IMR-90 (cell line): ENCODE results near the gene RRM1. TPM values are rescaled to one million over a fixed set of nuclear protein-coding genes. Genes with fewer than 3 reads are reported as not detected.

Experiments
- ATAC-seq: fragments of 200-7000 bp; cut with Tn5 transposase; 2 replicates; pipeline ENCODE4 v1.9.1; 2020; ENCODE audit warnings: low read depth, mild to moderate bottlenecking, moderate library complexity
- BruUV-seq: library from RNA; stranded (reverse); fragments of 400-500 nt; replicated peaks from 2 replicates; lab custom pipeline; 2021; lab: Mats Ljungman, UMichigan
- CTCF ChIA-PET: fragments of 300-600 bp; formaldehyde crosslinking; extraction: SDS; loops from one replicate; lab custom pipeline; 2021; ENCODE audit warnings: antibody characterized with exemption; lab: Yijun Ruan, JAX
- POLR2A ChIA-PET: fragments of 300-600 bp; sonication (Branson Sonifier 250); formaldehyde crosslinking; loops from one replicate; lab custom pipeline; 2022; ENCODE audit warnings: antibody characterized with exemption; ENCODE audit not compliant: unreplicated experiment; lab: Charles Lee
- DNase-seq: peaks from one replicate; pipeline ENCODE4 v3.0.0; 2013
- H2AFZ ChIP-seq: replicated peaks from 2 replicates; pipeline ENCODE3; 2013; ENCODE audit warnings: low read length, mild to moderate bottlenecking; ENCODE audit not compliant: poor library complexity
- H2AK5ac ChIP-seq: 2 replicates; pipeline ENCODE4 v1.6.1; 2013; ENCODE audit warnings: low read depth, low read length, inconsistent platforms
- H2AK9ac ChIP-seq: replicated peaks from 2 replicates; pipeline ENCODE3; 2013; ENCODE audit warnings: mild to moderate bottlenecking, low read depth, low read length, moderate library complexity; ENCODE audit not compliant: poor library complexity
- H2BK120ac ChIP-seq: 2 replicates; pipeline ENCODE4 v1.6.1; 2013; ENCODE audit warnings: low read depth, low read length, inconsistent platforms
- H2BK15ac ChIP-seq: 3 replicates; pipeline ENCODE4 v1.6.1; 2013; ENCODE audit warnings: low read depth, low read length, inconsistent platforms
- H2BK20ac ChIP-seq: 2 replicates; pipeline ENCODE4 v1.6.1; 2013; ENCODE audit warnings: low read depth, mild to moderate bottlenecking, inconsistent platforms, low read length, moderate library complexity
- H2BK5ac ChIP-seq: 2 replicates; pipeline ENCODE4 v1.6.1; 2013; ENCODE audit warnings: mild to moderate bottlenecking, low read depth, low read length, inconsistent platforms; ENCODE audit not compliant: poor library complexity, severe bottlenecking
- H3K14ac ChIP-seq: replicated peaks from 2 replicates; pipeline ENCODE4 v1.6.1; 2013; ENCODE audit warnings: low read depth, low read length, inconsistent platforms
- H3K18ac ChIP-seq: 2 replicates; pipeline ENCODE4 v1.6.1; 2013; ENCODE audit warnings: low read depth, low read length, control low read depth
- H3K23ac ChIP-seq: 2 replicates; pipeline ENCODE4 v1.6.1; 2013; ENCODE audit warnings: low read depth, low read length, inconsistent platforms
- H3K27ac ChIP-seq: 2 replicates; pipeline ENCODE4 v1.5.1; 2013; ENCODE audit warnings: mild to moderate bottlenecking, control low read depth, low read length; ENCODE audit not compliant: insufficient read depth
- H3K27me3 ChIP-seq: 2 replicates; pipeline ENCODE4 v1.6.1; 2013; ENCODE audit warnings: low read length; ENCODE audit not compliant: control insufficient read depth, insufficient read depth
- H3K36me3 ChIP-seq: 2 replicates; pipeline ENCODE4 v1.6.1; 2013; ENCODE audit warnings: low read length, mixed read lengths; ENCODE audit not compliant: control insufficient read depth, insufficient read depth
- H3K4ac ChIP-seq: 2 replicates; pipeline ENCODE4 v1.6.1; 2013; ENCODE audit warnings: low read depth, low read length, inconsistent platforms
- H3K4me1 ChIP-seq: 2 replicates; pipeline ENCODE4 v1.6.1; 2013; ENCODE audit warnings: low read length, mixed read lengths; ENCODE audit not compliant: control insufficient read depth, insufficient read depth
- H3K4me2 ChIP-seq: 2 replicates; pipeline ENCODE4 v1.6.1; 2013; ENCODE audit warnings: low read depth, mild to moderate bottlenecking, control low read depth, low read length, moderate library complexity
- H3K4me3 ChIP-seq: 2 replicates; pipeline ENCODE4 v1.5.1; 2013; ENCODE audit warnings: low read depth, mild to moderate bottlenecking, control low read depth, low read length, moderate library complexity; ENCODE audit not compliant: insufficient read depth
- H3K56ac ChIP-seq: 2 replicates; pipeline ENCODE4 v1.6.1; 2013; ENCODE audit warnings: low read length, inconsistent platforms; ENCODE audit not compliant: insufficient read depth; ENCODE audit errors: extremely low read depth
- H3K79me1 ChIP-seq, 2 experiments: 2 replicates each; pipeline ENCODE4 v1.6.1; 2013; ENCODE audit warnings: low read length in 2 of 2, inconsistent platforms in 1 of 2, low read depth in 1 of 2
- H3K9ac ChIP-seq: 2 replicates; pipeline ENCODE4 v1.6.1; 2013; ENCODE audit warnings: low read depth, low read length, control low read depth
- H3K9me1 ChIP-seq: 2 replicates; pipeline ENCODE4 v1.6.1; 2013; ENCODE audit warnings: low read length, inconsistent platforms; ENCODE audit not compliant: insufficient read depth
- H3K9me3 ChIP-seq: 2 replicates; pipeline ENCODE4 v1.6.1; 2013; ENCODE audit warnings: low read length; ENCODE audit not compliant: control insufficient read depth, insufficient read depth
- H4K20me1 ChIP-seq: 2 replicates; pipeline ENCODE4 v1.6.1; 2013; ENCODE audit warnings: low read length, inconsistent platforms; ENCODE audit not compliant: insufficient read depth
- H4K5ac ChIP-seq: 2 replicates; pipeline ENCODE4 v1.6.1; 2013; ENCODE audit warnings: mild to moderate bottlenecking, low read depth, low read length, control low read depth
- H4K8ac ChIP-seq, 2 experiments: 2 replicates each; pipeline ENCODE4 v1.6.1; 2013; ENCODE audit warnings: low read depth in 2 of 2, low read length in 2 of 2, control low read depth in 1 of 2, inconsistent platforms in 1 of 2
- H4K91ac ChIP-seq: 2 replicates; pipeline ENCODE4 v1.6.1; 2013; ENCODE audit warnings: low read depth, low read length, inconsistent platforms; ENCODE audit not compliant: insufficient read depth
- BHLHE40 ChIP-seq: fragments of 150-350 bp; IDR thresholded peaks from 2 replicates; pipeline ENCODE4 v1.6.1; 2016; ENCODE audit warnings: mild to moderate bottlenecking, low read depth, low read length
- CEBPB ChIP-seq: IDR thresholded peaks from 2 replicates; pipeline ENCODE4 v1.6.1; 2012; ENCODE audit warnings: low read depth, low read length, improper control_type of control experiment
- CHD1 ChIP-seq: IDR thresholded peaks from 2 replicates; pipeline ENCODE4 v1.6.1; 2012; ENCODE audit warnings: low read depth, low read length, improper control_type of control experiment
- FOS ChIP-seq: fragments of 150-350 bp; IDR thresholded peaks from 2 replicates; pipeline ENCODE4 v1.6.1; 2016; ENCODE audit warnings: low read depth, low read length
- MAFK ChIP-seq: IDR thresholded peaks from 2 replicates; pipeline ENCODE4 v1.6.1; 2012; ENCODE audit warnings: low read depth, low read length, improper control_type of control experiment
- MAZ ChIP-seq: IDR thresholded peaks from 2 replicates; pipeline ENCODE4 v1.6.1; 2012; ENCODE audit warnings: low read depth, mild to moderate bottlenecking, low read length, improper control_type of control experiment, moderate library complexity, borderline replicate concordance
- MXI1 ChIP-seq: IDR thresholded peaks from 2 replicates; pipeline ENCODE4 v1.6.1; 2012; ENCODE audit warnings: low read depth, mild to moderate bottlenecking, low read length, moderate library complexity, borderline replicate concordance
- NFE2L2 ChIP-seq: fragments of 150-350 bp; IDR thresholded peaks from 2 replicates; pipeline ENCODE4 v1.6.1; 2016; ENCODE audit warnings: low read depth, mild to moderate bottlenecking, low read length
- POLR2A ChIP-seq: IDR thresholded peaks from 2 replicates; pipeline ENCODE4 v1.6.1; 2012; ENCODE audit warnings: mild to moderate bottlenecking, low read depth, low read length
- RAD21 ChIP-seq: IDR thresholded peaks from 2 replicates; pipeline ENCODE4 v1.6.1; 2012; ENCODE audit warnings: low read length, improper control_type of control experiment
- RCOR1 ChIP-seq: IDR thresholded peaks from 2 replicates; pipeline ENCODE4 v1.6.1; 2012; ENCODE audit warnings: mild to moderate bottlenecking, low read length, improper control_type of control experiment; ENCODE audit not compliant: insufficient replicate concordance
- RFX5 ChIP-seq: IDR thresholded peaks from 2 replicates; pipeline ENCODE4 v1.8.0; 2012; ENCODE audit warnings: low read depth, mild to moderate bottlenecking, low read length, moderate library complexity
- SMC3 ChIP-seq: fragments of 150-350 bp; IDR thresholded peaks from 2 replicates; pipeline ENCODE4 v1.6.1; 2016; ENCODE audit warnings: low read depth, mild to moderate bottlenecking, antibody characterized with exemption, low read length, moderate library complexity
- WGBS, 2 experiments: methylation state at CpG; one replicate each; pipeline versions ENCODE4 v1.1.5 to v1.1.7; 2013; ENCODE audit warnings: missing lambda C conversion rate in 2 of 2; ENCODE audit not compliant: insufficient read length in 1 of 2; ENCODE audit errors: extremely low coverage in 2 of 2; 5-methylcytosine and 5-hydroxymethylcytosine counted together
- dilution Hi-C: fragments of 300-500 bp; cut with HindIII; formaldehyde crosslinking; loops from one replicate; pipeline ENCODE4 v1.14.3; 2018; ENCODE audit warnings: low sequenced_read_pairs; ENCODE audit not compliant: unreplicated experiment
- in situ Hi-C: fragments of 300-500 bp; cut with MboI; formaldehyde crosslinking; loops from 3 replicates; pipeline ENCODE4 v1.14.3; 2019; ENCODE audit warnings: low sequenced_read_pairs, inconsistent platforms, mixed read lengths
- intact Hi-C: fragments of 100-400 bp; cut with micrococcal nuclease; formaldehyde crosslinking; loops from 2 replicates; pipeline ENCODE4 v1.10.0; 2022
- polyA plus RNA-seq, 3 experiments: library from polyadenylated mRNA; depleted of rRNA; stranded (reverse); fragments of >200 nt; gene quantifications; 2 replicates each; pipeline ENCODE4 v1.2.3, GENCODE V29; 2012; ENCODE audit warnings: low replicate concordance in 1 of 3
- total RNA-seq: library from RNA; depleted of rRNA; stranded (reverse); fragments of >200 nt; gene quantifications from 2 replicates; pipeline ENCODE4 v1.2.3, GENCODE V29; 2012
- TF ChIP-seq, protein P1 (sequence below): conservative IDR thresholded peaks from 2 replicates; pipeline ENCODE4 v1.5.1; 2012; ENCODE audit warnings: mild to moderate bottlenecking, low read depth, low read length, improper control_type of control experiment
- TF ChIP-seq, protein P2 (sequence below): fragments of 150-350 bp; IDR thresholded peaks from 2 replicates; pipeline ENCODE4 v1.6.1; 2016; ENCODE audit warnings: low read depth, mild to moderate bottlenecking, low read length, moderate library complexity, borderline replicate concordance
- TF ChIP-seq, protein P3 (sequence below): fragments of 150-350 bp; IDR thresholded peaks from 2 replicates; pipeline ENCODE4 v1.6.1; 2017; ENCODE audit warnings: mild to moderate bottlenecking, antibody characterized with exemption, low read length, low read depth

RRM1 gene
- total and polyA plus RNA-seq, 2 of the 4 experiments (the other 2 are of a cell fraction), result 55.1 to 183 TPM

DNA sequence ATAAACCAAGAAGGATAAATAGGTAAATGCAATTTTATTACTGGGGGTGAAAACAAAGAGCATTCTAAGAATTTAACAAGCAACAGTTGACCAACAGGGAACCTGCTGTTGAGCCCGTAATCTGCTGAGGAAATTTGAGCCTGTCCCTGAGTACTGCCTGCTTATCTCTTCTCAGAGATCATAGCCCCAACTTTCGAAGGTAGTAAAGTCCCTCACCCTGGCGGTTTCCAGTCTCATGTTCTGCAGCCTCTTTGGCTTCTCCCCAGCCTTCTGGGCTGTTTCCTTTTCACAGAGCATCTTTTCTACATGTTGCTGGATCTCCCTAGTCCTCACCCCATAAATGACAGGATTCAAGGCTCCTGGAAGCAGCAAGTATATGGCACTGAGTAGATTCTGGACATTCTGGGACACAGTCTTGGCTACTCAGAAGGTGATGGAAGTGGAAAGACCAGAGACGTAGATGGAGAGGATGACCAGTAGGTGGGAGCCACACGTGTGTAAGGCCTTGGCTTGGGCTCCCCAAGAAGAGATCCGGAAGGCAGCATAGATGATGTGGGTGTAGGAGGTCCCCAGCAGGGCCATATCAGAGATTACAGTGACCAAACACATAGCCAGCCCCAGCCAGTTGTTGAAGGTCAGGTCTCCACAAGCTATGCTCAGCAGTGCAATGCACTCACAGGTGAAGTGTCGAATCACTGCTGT, 51.6 kb downstream of the RRM1 start:
- H4K91ac ChIP-seq, result no peak overlapping the region
- no peak overlapping the region for H3K18ac ChIP-seq
- TF ChIP-seq MAZ (no peak), CHD1 (no peak), MXI1 (no peak), RCOR1 (no peak), NFE2L2 (no peak), BHLHE40 (no peak), CEBPB (no peak), POLR2A (no peak), RAD21 (no peak), RFX5 (no peak), FOS (no peak), MAFK (no peak), SMC3 (no peak)
- TF ChIP-seq, protein P1, sequence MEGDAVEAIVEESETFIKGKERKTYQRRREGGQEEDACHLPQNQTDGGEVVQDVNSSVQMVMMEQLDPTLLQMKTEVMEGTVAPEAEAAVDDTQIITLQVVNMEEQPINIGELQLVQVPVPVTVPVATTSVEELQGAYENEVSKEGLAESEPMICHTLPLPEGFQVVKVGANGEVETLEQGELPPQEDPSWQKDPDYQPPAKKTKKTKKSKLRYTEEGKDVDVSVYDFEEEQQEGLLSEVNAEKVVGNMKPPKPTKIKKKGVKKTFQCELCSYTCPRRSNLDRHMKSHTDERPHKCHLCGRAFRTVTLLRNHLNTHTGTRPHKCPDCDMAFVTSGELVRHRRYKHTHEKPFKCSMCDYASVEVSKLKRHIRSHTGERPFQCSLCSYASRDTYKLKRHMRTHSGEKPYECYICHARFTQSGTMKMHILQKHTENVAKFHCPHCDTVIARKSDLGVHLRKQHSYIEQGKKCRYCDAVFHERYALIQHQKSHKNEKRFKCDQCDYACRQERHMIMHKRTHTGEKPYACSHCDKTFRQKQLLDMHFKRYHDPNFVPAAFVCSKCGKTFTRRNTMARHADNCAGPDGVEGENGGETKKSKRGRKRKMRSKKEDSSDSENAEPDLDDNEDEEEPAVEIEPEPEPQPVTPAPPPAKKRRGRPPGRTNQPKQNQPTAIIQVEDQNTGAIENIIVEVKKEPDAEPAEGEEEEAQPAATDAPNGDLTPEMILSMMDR, result no peak
- TF ChIP-seq, protein P2, sequence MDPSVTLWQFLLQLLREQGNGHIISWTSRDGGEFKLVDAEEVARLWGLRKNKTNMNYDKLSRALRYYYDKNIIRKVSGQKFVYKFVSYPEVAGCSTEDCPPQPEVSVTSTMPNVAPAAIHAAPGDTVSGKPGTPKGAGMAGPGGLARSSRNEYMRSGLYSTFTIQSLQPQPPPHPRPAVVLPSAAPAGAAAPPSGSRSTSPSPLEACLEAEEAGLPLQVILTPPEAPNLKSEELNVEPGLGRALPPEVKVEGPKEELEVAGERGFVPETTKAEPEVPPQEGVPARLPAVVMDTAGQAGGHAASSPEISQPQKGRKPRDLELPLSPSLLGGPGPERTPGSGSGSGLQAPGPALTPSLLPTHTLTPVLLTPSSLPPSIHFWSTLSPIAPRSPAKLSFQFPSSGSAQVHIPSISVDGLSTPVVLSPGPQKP, result no peak
- TF ChIP-seq, protein P3, sequence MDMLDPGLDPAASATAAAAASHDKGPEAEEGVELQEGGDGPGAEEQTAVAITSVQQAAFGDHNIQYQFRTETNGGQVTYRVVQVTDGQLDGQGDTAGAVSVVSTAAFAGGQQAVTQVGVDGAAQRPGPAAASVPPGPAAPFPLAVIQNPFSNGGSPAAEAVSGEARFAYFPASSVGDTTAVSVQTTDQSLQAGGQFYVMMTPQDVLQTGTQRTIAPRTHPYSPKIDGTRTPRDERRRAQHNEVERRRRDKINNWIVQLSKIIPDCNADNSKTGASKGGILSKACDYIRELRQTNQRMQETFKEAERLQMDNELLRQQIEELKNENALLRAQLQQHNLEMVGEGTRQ, result no peak
- H2BK15ac ChIP-seq, result no peak overlapping the region
- H3K56ac ChIP-seq, result no peak overlapping the region
- H3K4ac ChIP-seq, result no peak overlapping the region
- H3K79me1 ChIP-seq, result no peaks in the 10 kb centered on the region
- no peak overlapping the region for H2BK5ac ChIP-seq
- in situ Hi-C loops, result no loop called here
- no peaks in the 10 kb centered on the region for H3K4me1 ChIP-seq
- no peak overlapping the region for H3K4me2 ChIP-seq
- H2AK5ac ChIP-seq, result no peak overlapping the region
- 58% methylated on average over 2 of the region's 7 CpGs; no CpG with 5 or more reads in 1 of the 2 experiments for WGBS, 2 experiments
- no peak overlapping the region for H3K4me3 ChIP-seq
- dilution Hi-C loops, result no loop called here
- intact Hi-C loops, result no loop called here
- no peak overlapping the region for H2BK120ac ChIP-seq
- no peaks in the 10 kb centered on the region for H4K20me1 ChIP-seq
- no peak overlapping the region for H4K8ac ChIP-seq
- no peak overlapping the region for H2BK20ac ChIP-seq
- no peak overlapping the region for H2AK9ac ChIP-seq
- no peak overlapping the region for H4K5ac ChIP-seq
- H2AFZ ChIP-seq, result no peak overlapping the region
- H3K27me3 ChIP-seq, result no peaks in the 10 kb centered on the region
- no peaks in the 10 kb centered on the region for H3K9me3 ChIP-seq
- H3K14ac ChIP-seq, result no peak overlapping the region
- H3K23ac ChIP-seq, result no peak overlapping the region
- no peak overlapping the region for H3K27ac ChIP-seq
- ChIA-PET POLR2A (no interaction called here), CTCF (no interaction called here)
- no TSS peak for BruUV-seq
- ATAC-seq (no peak), DNase-seq (no peak)
- H3K9ac ChIP-seq, result no peak overlapping the region
- peaks cover 5% of the 10 kb centered on the region; the same call in 1 of the 2 replicates for H3K9me1 ChIP-seq
- H3K36me3 ChIP-seq, result peaks cover 2% of the 10 kb centered on the region
